HPDE6-E6E7 (cell line): ENCODE results near the gene MBTPS1.

ENCODE experiments used
- DNase-seq: peaks from one replicate; pipeline ENCODE4 v3.0.0; 2011; ENCODE audit warnings: missing footprints; ENCODE audit errors: extremely low spot score

Gene MBTPS1

GRCh38 chr16:84098939-84099338 is 17.8 kb downstream of the MBTPS1 start:
- no peak for DNase-seq

DNA sequence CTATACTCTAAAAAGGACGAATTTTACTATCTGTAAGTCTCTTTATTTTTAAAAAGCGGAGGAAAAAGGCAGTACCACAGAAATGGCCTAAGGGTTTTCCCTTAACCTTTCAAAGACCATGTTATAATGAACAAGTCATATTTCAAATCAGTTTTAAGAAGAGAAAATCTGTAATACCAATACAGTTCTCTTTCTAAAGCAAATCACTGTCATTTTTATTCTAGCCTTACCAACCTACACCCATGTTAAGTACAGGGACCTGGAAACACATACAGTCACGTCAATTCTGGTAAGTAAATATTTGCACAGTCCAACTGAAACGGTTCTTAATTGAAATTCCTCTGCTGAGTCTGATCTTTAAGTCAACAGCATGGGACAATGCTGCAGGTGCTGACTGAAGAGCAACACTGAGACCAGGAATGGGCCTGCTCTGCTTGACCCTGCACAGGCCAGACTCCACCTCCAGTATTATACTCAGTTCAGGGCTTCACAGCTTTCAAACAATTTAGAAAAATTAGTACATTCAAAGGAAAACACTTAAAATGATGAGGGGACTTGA is 20.2 kb downstream of the MBTPS1 start:
- DNase-seq, result no peak

DNA sequence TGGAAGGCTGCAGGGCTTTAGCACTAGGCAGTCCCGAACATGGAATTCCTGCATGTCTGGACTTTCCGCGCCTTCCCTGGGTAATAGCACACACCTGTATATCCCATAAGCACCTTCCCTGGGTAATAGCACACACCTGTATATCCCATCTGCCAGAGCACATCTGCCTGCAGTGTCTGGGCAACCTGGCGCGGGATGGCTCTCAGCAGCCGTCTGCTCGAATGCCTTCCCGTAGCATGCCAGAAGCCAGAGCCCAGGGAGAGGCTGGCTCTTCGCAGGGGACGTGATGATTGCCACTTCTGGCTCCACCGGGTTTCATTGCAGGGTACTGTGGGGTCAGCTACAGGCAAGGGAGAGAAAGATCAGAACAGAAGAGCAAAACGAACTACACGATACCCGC is 21.3 kb downstream of the MBTPS1 start:
- DNase-seq, result no peak

- no peak for DNase-seq
Measured at GRCh38 chr16:84093879-84094270, 22.9 kb downstream of the MBTPS1 start.

- DNase-seq, result no peak
Measured at GRCh38 chr16:84093120-84093878, 23.4 kb downstream of the MBTPS1 start.

GRCh38 chr16:84091460-84091859 is 25.3 kb downstream of the MBTPS1 start:
- DNase-seq, result no peak

DNA sequence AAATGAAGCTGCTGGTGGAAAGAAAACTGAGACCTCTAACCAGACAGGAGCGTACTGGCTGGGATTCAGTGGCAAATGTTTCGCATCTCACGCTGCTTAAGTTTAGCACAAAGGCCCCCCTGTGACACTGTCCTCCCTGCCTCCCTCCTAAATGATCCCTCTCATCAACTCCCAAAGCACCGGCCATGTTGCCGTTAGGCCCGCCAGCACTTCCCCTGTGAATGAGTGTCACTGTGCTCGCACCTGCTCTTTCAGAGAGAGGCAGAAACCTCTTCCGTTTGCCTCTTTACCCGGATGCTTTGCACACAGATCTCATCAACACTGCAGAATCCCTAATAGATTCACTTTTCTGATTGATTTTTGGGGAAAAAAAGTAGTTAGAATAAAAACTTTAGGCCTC is 26.5 kb downstream of the MBTPS1 start:
- no peak for DNase-seq

DNA sequence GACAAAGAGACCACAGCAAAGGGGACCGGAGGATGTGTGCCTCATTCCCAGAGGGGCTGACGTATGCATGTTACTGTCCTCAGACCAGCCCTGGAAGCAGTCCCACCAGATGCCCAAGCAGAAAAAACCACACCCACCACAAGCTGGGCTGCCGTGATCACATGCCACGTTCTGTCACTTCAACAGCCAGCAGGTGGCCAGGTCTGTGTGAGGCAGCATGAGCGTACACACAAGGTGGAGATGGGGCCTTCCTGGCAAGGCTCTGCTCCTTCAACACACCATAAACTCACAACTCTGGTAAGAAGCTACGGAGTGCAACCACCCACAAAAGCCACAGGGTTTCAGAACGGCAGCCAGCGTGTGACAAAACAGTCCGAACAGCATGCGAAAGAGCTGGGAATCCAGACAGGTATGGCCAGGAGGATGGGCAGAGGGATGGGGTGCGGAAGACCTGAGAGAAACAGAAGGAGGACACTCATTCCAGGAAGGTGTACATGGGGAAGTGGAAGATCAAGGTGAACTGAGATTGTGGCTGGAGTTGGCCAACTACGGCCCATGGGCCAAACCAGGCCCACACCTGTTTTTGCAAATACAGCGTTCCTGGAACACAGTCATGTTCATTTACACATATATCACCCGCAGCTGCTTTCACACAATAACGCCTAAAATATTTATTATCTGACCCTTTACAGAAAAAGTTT is 27.9 kb downstream of the MBTPS1 start:
- DNase-seq, result no peak

DNA sequence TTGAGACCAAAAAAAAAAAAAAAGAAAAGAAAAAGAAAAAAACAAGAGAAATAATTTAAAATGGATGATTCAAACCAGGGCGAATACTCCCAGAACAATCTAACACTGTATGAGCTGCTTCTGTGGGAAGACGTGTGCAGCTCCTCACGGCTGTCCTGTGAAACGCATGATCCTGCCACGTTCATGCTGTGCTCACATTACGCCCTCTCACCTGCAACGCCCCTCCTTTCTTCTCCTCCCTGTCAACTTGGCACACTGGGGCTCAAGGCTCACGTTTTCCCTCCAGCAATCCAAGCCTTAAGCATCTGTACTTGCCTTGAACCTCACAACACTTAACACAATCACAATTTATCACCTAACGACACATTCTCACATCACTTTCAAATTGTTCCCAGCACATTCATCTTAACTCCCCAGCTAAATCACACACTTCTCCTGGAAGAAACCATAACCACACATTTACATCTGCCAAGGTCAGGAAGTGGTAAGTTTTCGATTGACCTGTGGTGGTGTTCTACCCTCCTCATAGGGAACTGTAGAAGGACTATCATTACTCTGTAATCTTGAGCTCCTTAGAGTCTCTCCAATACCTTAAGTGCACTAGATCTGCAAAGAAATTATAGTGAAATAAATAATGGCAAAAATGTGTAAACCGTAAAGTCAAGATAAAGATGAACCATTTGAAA is 29.1 kb downstream of the MBTPS1 start:
- no peak for DNase-seq

- DNase-seq, result no peak
Measured at GRCh38 chr16:84087001-84087400, 29.7 kb downstream of the MBTPS1 start.

DNA sequence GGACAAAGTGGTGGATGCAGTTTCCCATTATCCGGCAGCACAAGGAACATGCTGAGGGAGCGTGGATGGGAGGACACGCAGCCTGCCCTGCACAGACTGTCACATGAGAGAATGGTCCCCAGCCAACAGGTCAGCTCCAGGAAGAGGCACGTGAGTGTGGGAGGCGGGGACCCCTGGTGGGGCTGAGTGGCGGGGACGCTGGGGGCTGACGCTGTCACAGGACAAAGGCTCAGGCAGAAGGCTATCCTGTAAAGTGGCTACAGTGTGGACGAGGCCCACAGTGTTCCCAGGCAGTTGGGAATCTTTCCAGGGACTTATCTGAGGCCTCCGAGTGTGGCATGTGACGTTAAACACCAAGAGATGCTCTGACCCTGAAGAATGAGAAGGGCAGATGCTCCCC is 30.4 kb downstream of the MBTPS1 start:
- DNase-seq, result no peak

DNA sequence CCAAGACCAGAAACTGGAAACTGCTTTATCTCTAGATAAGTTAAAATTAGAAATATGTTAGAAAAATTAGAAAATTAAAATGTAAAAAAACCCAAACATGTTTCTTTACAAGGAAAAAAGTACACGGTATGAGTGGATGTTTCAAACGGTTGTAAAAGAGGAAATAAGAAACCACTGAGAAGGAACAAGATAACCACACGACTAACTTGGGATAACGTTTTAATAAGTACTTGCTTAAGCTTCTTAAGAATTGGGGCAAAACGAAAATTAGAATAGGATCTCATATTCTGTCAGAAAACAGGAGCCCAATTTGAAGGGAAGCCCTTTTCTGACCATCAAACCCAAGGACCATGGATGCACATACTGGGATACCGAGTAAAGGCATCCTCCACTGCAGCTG is 31.0 kb downstream of the MBTPS1 start:
- no peak for DNase-seq

GRCh38 chr16:84085271-84085667 is 31.5 kb downstream of the MBTPS1 start:
- no peak for DNase-seq

- peak; percentile 92 for DNase-seq
Measured at GRCh38 chr16:84084570-84085270, 32.0 kb downstream of the MBTPS1 start.

DNA sequence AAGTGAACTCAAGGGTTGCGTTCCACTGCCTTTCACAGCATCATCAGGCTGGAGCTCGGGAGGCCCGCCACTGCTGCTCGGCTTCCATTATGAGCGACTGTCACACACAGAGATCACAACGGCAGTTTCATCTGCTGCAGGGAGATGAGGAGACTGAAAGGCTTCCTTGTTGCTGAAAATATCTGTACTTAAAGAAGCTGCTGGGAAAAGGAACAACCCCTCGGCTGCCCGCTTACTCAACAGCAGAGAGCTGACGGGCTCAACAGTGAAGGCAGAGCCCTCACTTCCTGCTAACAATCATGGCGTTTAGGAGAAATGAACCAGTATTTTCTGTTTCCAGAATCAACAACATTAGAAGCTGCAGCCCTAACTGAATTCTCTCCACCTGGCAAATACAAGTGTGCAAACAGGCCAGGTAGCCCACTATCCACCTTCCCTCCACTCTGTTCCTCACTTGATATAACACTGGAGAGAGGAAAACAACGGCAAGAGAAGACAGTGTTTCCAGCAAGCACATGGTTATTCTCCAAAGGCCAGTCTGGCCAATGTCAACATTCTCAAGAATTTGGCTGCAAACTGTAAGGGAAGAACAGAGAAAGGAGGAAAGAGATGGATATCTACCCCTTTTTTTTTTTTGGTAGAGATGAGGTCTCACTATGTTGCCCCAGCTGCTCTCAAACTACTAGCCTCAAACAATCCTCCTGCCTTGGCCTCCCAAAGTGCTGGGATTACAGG is 33.7 kb downstream of the MBTPS1 start:
- DNase-seq, result no peak

DNA sequence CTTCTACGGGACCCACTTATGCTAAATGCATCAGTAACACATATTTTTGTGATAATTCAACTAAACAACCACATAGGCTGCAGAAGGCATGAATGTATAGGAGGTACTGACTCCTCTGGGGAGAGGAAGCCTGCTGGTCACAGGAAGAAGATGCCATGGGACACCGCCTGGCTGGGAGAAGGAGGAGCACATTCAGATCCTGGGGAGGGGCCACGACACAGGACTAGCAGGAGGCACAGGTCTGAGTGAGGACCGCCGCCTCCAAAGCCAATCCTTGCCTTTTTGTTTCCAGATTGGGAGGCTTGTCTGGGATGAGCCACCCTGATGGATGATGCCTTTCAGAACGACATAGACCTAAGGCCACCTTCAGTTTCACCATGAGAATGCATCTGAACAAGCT is 34.6 kb downstream of the MBTPS1 start:
- no peak for DNase-seq

DNA sequence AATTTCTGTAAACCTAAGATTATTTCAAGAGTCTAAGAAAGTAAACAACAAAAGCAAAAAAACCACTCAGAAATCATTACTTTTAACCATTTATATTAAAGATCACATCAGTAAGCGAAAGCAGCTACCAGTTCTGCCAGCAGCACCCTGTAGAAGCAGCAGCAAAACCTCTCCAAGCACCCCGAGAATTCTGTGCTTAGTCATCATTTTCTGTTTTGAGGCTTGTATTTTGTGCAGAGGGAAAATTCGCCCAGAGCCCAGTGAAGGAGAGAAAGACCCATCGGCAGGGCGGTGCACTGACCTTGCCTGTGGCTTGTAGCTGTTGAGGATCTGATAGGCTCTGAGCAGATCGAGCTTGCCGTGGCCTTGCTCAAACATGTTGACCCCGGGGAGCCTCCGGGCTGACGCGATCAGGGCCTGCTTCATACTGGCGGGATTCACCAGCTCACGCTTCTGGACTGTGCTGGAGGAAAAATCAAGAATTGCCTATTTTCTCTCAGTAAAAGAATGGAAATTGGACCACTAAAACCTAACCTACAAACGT is 35.2 kb downstream of the MBTPS1 start:
- DNase-seq, result no peak

DNA sequence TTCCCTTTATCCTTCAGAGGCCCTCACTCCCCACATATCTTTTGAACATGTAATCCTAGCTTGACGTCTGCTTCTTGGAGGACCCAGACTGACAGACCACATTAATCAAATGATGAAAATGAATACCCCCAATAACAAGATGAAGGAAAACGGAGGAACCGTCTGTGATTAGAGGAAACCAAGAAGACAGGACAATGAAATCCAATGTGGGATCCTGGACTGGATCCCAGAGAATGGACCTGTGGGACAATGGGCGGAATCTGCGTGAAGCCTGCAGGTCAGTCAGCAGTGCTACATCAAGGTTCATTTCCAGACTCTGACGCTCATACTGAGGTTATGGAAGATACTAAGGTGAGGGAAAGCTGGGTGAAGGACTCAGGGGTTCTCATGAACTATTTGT is 35.9 kb downstream of the MBTPS1 start:
- no peak for DNase-seq

DNA sequence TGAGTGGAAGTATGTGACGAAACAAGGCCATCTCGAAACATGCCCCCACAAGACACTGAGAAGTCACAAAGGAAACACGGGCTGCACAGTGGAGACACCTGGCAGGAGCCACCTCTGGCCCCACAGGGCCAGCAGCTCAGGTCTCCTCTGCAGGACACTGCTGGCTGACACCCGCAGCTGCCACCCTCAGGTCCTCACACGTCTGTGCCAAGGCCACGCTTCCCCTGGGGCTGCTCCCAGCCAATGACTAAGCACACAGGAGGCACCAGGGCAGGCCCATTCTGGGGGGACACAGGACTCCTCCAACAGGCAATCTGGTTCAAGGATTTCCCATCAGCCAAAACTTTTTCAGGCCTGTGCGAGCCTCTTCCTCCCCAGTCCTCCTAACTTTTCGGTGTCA is 36.4 kb downstream of the MBTPS1 start:
- no peak for DNase-seq

- no peak for DNase-seq
Measured at GRCh38 chr16:84079664-84080063, 37.1 kb downstream of the MBTPS1 start.

GRCh38 chr16:84075376-84075775 is 41.4 kb downstream of the MBTPS1 start:
- no peak for DNase-seq
